Type B pancreatic cell (in vitro differentiated cells): Measurements from ENCODE around the gene TOB1. TPM values are rescaled to one million over a fixed set of nuclear protein-coding genes. Genes with fewer than 3 reads are reported as not detected.
A peak's percentile ranks its signal among the peaks of the same experiment; 100 is the strongest.

Source experiments
- DNase-seq: peaks from one replicate; pipeline ENCODE4 v3.0.0; 2021; ENCODE audit warnings: mixed read lengths; ENCODE audit not compliant: unreplicated experiment; ENCODE audit errors: extremely low spot score
- H3K27ac Mint-ChIP-seq: 2 replicates; pipeline ENCODE4 v1.8.0; 2021; ENCODE audit warnings: mild to moderate bottlenecking, mixed read lengths
- H3K27me3 Mint-ChIP-seq: 2 replicates; pipeline ENCODE4 v1.8.0; 2021; ENCODE audit warnings: mixed read lengths
- H3K36me3 Mint-ChIP-seq: 2 replicates; pipeline ENCODE4 v1.8.0; 2021; ENCODE audit warnings: mixed read lengths
- H3K4me1 Mint-ChIP-seq: one replicate; pipeline ENCODE4 v1.8.0; 2021; ENCODE audit warnings: mixed read lengths; ENCODE audit not compliant: unreplicated experiment
- H3K4me3 Mint-ChIP-seq: 2 replicates; pipeline ENCODE4 v1.8.0; 2021; ENCODE audit warnings: mild to moderate bottlenecking, mixed read lengths
- H3K9me3 Mint-ChIP-seq: 2 replicates; pipeline ENCODE4 v1.8.0; 2021; ENCODE audit warnings: mixed read lengths
- total RNA-seq: library from RNA; stranded (reverse); gene quantifications from 2 replicates; pipeline ENCODE4 v1.2.1, GENCODE V29; 2021; ENCODE audit warnings: low replicate concordance
- TF ChIP-seq, protein P1 (sequence below): fragments of 200-600 bp; sonication (generic); conservative IDR thresholded peaks from 2 replicates; pipeline ENCODE4 v1.5.0; 2021; ENCODE audit warnings: antibody characterized with exemption, mild to moderate bottlenecking

The TOB1 gene
- total RNA-seq, 1 donor from 2014 or later = 54.9 TPM

DNA sequence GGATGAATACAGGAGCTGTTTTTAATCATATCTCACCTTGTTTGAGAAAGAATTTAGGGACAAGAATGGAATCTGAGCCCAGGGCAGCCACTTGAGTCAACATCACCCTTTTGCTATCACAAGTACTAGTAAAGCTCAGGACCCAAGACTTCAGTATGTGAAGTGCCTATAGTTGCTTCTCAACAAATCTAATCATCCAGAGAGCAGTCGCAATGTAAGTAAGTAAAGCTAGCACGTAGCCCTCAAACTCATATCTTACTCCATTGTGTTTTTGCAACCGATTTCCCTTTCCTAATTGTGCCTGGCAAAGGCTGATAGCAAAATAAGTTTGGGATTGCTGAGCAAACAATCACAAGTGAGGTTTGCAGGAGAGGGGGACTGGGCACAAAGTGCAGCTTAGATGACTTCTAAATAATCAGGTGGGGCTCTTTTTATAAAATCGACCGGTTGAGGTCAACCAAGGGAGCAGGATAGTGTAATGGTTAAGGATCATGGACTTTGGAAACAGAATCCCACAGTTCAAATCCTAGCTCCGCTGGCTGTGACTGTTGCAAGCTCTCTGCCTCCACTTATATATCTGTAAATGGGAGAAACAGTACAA, 13.0 kb downstream of the TOB1 start:
- Mint-ChIP-seq H3K36me3 (no peaks in the 10 kb centered on the region), H3K27me3 (peaks cover 8% of the 10 kb centered on the region), H3K4me3 (no peak overlapping the region), H3K27ac (peak overlapping the region; percentile 27), H3K4me1 (peaks cover 30% of the 10 kb centered on the region), H3K9me3 (no peaks in the 10 kb centered on the region)
- no peak for DNase-seq
- TF ChIP-seq, protein P1, sequence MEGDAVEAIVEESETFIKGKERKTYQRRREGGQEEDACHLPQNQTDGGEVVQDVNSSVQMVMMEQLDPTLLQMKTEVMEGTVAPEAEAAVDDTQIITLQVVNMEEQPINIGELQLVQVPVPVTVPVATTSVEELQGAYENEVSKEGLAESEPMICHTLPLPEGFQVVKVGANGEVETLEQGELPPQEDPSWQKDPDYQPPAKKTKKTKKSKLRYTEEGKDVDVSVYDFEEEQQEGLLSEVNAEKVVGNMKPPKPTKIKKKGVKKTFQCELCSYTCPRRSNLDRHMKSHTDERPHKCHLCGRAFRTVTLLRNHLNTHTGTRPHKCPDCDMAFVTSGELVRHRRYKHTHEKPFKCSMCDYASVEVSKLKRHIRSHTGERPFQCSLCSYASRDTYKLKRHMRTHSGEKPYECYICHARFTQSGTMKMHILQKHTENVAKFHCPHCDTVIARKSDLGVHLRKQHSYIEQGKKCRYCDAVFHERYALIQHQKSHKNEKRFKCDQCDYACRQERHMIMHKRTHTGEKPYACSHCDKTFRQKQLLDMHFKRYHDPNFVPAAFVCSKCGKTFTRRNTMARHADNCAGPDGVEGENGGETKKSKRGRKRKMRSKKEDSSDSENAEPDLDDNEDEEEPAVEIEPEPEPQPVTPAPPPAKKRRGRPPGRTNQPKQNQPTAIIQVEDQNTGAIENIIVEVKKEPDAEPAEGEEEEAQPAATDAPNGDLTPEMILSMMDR = no peak

DNA sequence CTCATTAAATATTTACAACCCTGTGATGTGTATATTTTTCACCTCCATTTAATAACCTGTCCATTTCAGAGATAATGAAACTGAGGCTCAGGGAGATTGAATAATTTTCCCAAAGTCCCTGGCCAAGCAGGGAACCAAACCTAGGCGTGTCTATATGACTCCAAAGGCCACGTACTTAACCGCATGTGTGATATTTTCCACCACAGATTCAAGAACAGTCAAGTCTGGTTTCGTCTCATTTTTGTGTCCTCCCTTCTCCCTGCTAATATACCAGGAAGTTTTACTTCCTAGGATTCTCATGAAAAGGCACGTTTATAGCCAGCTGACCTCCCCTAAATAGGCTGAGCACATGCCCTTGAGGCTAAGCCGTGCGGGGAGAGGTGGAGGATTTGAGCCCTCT, 15.5 kb downstream of the TOB1 start:
- H3K4me3 Mint-ChIP-seq = no peak overlapping the region
- peaks cover 30% of the 10 kb centered on the region for H3K4me1 Mint-ChIP-seq
- peak overlapping the region; percentile 57 for H3K27ac Mint-ChIP-seq
- no peaks in the 10 kb centered on the region for H3K9me3 Mint-ChIP-seq
- no peaks in the 10 kb centered on the region for H3K36me3 Mint-ChIP-seq
- DNase-seq = no peak
- TF ChIP-seq, protein P1 = no peak
- H3K27me3 Mint-ChIP-seq = peaks cover 8% of the 10 kb centered on the region

DNA sequence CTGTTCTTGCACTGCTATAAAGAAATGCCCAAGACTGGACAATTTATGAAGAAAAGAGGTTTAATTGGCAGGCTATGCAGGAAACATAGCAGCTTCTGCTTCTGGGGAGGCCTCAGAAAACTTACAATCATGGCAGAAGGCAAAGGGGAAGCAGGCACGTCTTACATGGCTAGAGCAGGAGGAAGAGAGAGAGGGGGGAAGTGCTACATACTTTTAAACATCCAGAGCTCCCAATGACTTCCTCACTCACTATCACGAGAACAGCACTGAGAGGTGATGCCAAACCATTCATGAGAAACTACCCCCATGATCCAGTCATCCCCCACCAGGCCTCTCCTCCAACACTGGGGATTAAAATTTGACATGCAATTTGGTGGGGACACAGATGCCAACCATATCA, 17.4 kb downstream of the TOB1 start:
- TF ChIP-seq, protein P1 = no peak

DNA sequence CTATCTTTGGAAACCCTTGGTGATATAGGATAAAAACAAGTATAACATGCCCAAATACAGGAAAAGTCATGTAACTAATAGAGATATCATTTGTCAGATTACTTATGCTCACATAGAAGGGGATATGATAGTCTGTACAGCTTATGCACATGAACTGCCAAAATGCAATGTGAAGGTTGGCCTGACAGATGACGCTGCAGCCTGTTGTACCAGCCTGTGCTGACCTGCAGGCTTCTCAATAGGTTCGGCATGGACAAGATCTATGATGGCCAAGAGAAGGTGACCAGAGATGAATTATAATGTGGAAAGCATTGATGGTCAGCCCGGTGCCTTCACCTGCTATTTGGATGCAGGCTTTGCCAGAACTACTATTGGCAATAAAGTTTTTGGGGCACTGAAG, 18.1 kb downstream of the TOB1 start:
- H3K4me1 Mint-ChIP-seq = peaks cover 35% of the 10 kb centered on the region
- peak; percentile 24 for DNase-seq
- TF ChIP-seq, protein P1 = no peak
- H3K9me3 Mint-ChIP-seq = no peaks in the 10 kb centered on the region
- no peaks in the 10 kb centered on the region for H3K27me3 Mint-ChIP-seq
- H3K36me3 Mint-ChIP-seq = no peaks in the 10 kb centered on the region
- no peak overlapping the region for H3K27ac Mint-ChIP-seq
- no peak overlapping the region for H3K4me3 Mint-ChIP-seq

More for the DNA sequence above, 17.4 kb downstream of the TOB1 start:
- Mint-ChIP-seq H3K27me3 (peaks cover under 1% of the 10 kb centered on the region), H3K36me3 (no peaks in the 10 kb centered on the region), H3K9me3 (no peaks in the 10 kb centered on the region), H3K4me1 (peaks cover 35% of the 10 kb centered on the region), H3K4me3 (no peak overlapping the region), H3K27ac (no peak overlapping the region)
- DNase-seq = peak; percentile 18

DNA sequence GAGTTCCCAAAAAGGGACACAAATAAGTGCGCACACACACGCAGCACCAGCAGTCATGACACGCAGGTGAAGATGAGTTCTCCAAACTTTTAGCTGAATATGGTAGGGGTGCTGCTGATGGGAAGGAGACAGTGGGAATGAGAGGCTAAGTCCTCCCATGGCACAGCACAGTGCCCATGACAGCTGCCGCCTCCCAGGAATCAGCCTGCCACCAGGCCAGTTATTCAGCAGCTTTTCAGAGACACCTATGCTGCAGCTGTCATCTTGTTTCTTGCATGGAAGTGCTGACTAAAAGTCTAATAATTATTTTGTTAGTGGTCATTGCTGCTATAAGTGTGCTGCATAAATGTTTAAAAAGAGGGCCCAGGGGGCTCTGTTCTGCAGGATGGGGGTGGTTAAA, 18.6 kb downstream of the TOB1 start:
- no peaks in the 10 kb centered on the region for H3K27me3 Mint-ChIP-seq
- H3K27ac Mint-ChIP-seq = no peak overlapping the region
- TF ChIP-seq, protein P1 = no peak
- no peak overlapping the region for H3K4me3 Mint-ChIP-seq
- H3K9me3 Mint-ChIP-seq = no peaks in the 10 kb centered on the region
- DNase-seq = peak; percentile 24
- no peaks in the 10 kb centered on the region for H3K36me3 Mint-ChIP-seq
- H3K4me1 Mint-ChIP-seq = peaks cover 31% of the 10 kb centered on the region
